HUES64 (cell line): ENCODE data around the gene ZNF20.
"Not testable (repeated sequence)": the region's sequence is repeated elsewhere in the genome, so short reads cannot be mapped to it uniquely, and the experiment has no call there.

Experiments
- H3K27ac ChIP-seq: 2 replicates; pipeline ENCODE4 v1.7.0; 2013; ENCODE audit warnings: low read depth, low read length, inconsistent platforms
- H3K27me3 ChIP-seq: 2 replicates; pipeline ENCODE4 v1.6.1; 2013; ENCODE audit warnings: mild to moderate bottlenecking, low read length; ENCODE audit not compliant: insufficient read depth
- H3K36me3 ChIP-seq: 2 replicates; pipeline ENCODE4 v1.6.1; 2013; ENCODE audit warnings: mild to moderate bottlenecking, low read length; ENCODE audit not compliant: insufficient read depth
- H3K4me1 ChIP-seq: 2 replicates; pipeline ENCODE4 v1.6.1; 2013; ENCODE audit warnings: mild to moderate bottlenecking, low read length, moderate library complexity; ENCODE audit not compliant: insufficient read depth
- H3K4me3 ChIP-seq: 2 replicates; pipeline ENCODE4 v1.5.1; 2013; ENCODE audit warnings: mild to moderate bottlenecking, low read length, moderate library complexity
- H3K9ac ChIP-seq: 2 replicates; pipeline ENCODE4 v1.6.1; 2013; ENCODE audit warnings: mild to moderate bottlenecking, low read depth, low read length
- H3K9me3 ChIP-seq: 2 replicates; pipeline ENCODE4 v1.6.1; 2013; ENCODE audit warnings: low read depth, low read length; ENCODE audit not compliant: insufficient read depth
- WGBS: fragments of 150-250, 120-280 bp; methylation state at CpG from one replicate; pipeline ENCODE4 v1.1.7; 2013; ENCODE audit warnings: missing lambda C conversion rate; 5-methylcytosine and 5-hydroxymethylcytosine counted together

The ZNF20 gene

GRCh38 chr19:12083336-12083735 lies 56.8 kb downstream of the ZNF20 start:
- not testable (repeated sequence) for H3K4me1 ChIP-seq, H3K9ac ChIP-seq, H3K4me3 ChIP-seq, H3K27ac ChIP-seq, H3K27me3 ChIP-seq
- peaks cover 11% of the 10 kb centered on the region for H3K36me3 ChIP-seq
- H3K9me3 ChIP-seq, result peaks cover 40% of the 10 kb centered on the region
- WGBS, result 94% methylated on average over 5 of the region's 6 CpGs
